Activated T-helper 1 cell treated with anti-CD3 and anti-CD28 coated beads, Interleukin-12 subunit alpha, Interleukin-12 subunit beta, Interleukin-2, Interleukin-4 antibody, amounts not matched to agents 30 ng/mL and 10 ng/mL and 1 ng/mL, durations not matched to agents 14 hours and 24 hours and 36 hours (primary cell): ENCODE measurements around the gene STAT5B. TPM values are rescaled to one million over a fixed set of nuclear protein-coding genes. Genes with fewer than 3 reads are reported as not detected.

ENCODE experiments used
- DNase-seq: peaks from one replicate; pipeline ENCODE4 v3.0.0; 2021; ENCODE audit warnings: low spot score
- H3K27ac Mint-ChIP-seq: one replicate; pipeline ENCODE4 v1.8.0; 2021; ENCODE audit warnings: mild to moderate bottlenecking, mixed read lengths
- H3K27me3 Mint-ChIP-seq: one replicate; pipeline ENCODE4 v1.8.0; 2022; ENCODE audit warnings: mild to moderate bottlenecking, moderate library complexity, mixed read lengths; ENCODE audit not compliant: insufficient read depth
- H3K36me3 Mint-ChIP-seq: one replicate; pipeline ENCODE4 v1.8.0; 2021; ENCODE audit warnings: low read depth, mixed read lengths
- H3K4me1 Mint-ChIP-seq: one replicate; pipeline ENCODE4 v1.8.0; 2021; ENCODE audit warnings: low read depth, mixed read lengths
- H3K4me3 Mint-ChIP-seq: one replicate; pipeline ENCODE4 v1.8.0; 2021; ENCODE audit warnings: mild to moderate bottlenecking, moderate library complexity, mixed read lengths
- H3K9me3 Mint-ChIP-seq: one replicate; pipeline ENCODE4 v1.8.0; 2021; ENCODE audit warnings: mixed read lengths
- intact Hi-C: fragments of 100-400 bp; cut with micrococcal nuclease; formaldehyde crosslinking; loops from one replicate; pipeline ENCODE4 v1.15.1; 2024
- total RNA-seq: library from RNA; stranded (reverse); gene quantifications from 2 replicates; pipeline ENCODE4 v1.2.3, GENCODE V29; 2022

The STAT5B gene
- total RNA-seq, 1 donor from 2014 or later, result 191 TPM

GRCh38 chr17:42159796-42160530 lies 116.2 kb downstream of the STAT5B start:
- Mint-ChIP-seq H3K9me3 (no peaks in the 10 kb centered on the region), H3K4me1 (no peaks in the 10 kb centered on the region), H3K36me3 (no peaks in the 10 kb centered on the region), H3K27me3 (peaks cover 1% of the 10 kb centered on the region), H3K27ac (no peak overlapping the region), H3K4me3 (no peak overlapping the region)
- no peak for DNase-seq
- intact Hi-C loops, result no loop called here

GRCh38 chr17:42155614-42156045 lies 120.6 kb downstream of the STAT5B start:
- no peak for DNase-seq
- Mint-ChIP-seq H3K9me3 (no peaks in the 10 kb centered on the region), H3K36me3 (peaks cover 7% of the 10 kb centered on the region), H3K27me3 (no peaks in the 10 kb centered on the region), H3K4me1 (peaks cover 25% of the 10 kb centered on the region), H3K27ac (no peak overlapping the region), H3K4me3 (peak overlapping the region; percentile 89)
- intact Hi-C loops, result loop anchor here (1.0 to 2.0 kb wide), 10 partner anchors 23 to 454 kb away; partner anchors contain the start of genes ACLY, CNP, DHX58 and DNAJC7

GRCh38 chr17:42153919-42154742 lies 122.1 kb downstream of the STAT5B start:
- peak overlapping the region; percentile 75 for H3K27ac Mint-ChIP-seq
- H3K4me1 Mint-ChIP-seq, result peaks cover 25% of the 10 kb centered on the region
- peaks cover 7% of the 10 kb centered on the region for H3K36me3 Mint-ChIP-seq
- intact Hi-C loops, result loop anchor here (2.0 kb wide), 2 partner anchors 21 to 235 kb away; partner anchors contain the start of gene ACLY
- H3K4me3 Mint-ChIP-seq, result peak overlapping the region; percentile 89
- no peak for DNase-seq
- no peaks in the 10 kb centered on the region for H3K27me3 Mint-ChIP-seq
- no peaks in the 10 kb centered on the region for H3K9me3 Mint-ChIP-seq

Other genes starting within 250 kb of the STAT5B start
- 0.05 TPM in 2 replicates for gene C17orf113, start 225.8 kb downstream of the STAT5B start, total RNA-seq
- gene ZNF385C, start 177.9 kb downstream of the STAT5B start, total RNA-seq, result 0.10 TPM in 1 of 2 replicates, not detected in the other
- gene DHX58, start 163.7 kb downstream of the STAT5B start, total RNA-seq, result 26.9 and 28.4 TPM in 2 replicates
- 70.8 and 76.9 TPM in 2 replicates for gene KAT2A, start 155.0 kb downstream of the STAT5B start, total RNA-seq
- 0.10 TPM in 1 of 2 replicates, not detected in the other for gene HSPB9, start 153.6 kb downstream of the STAT5B start, total RNA-seq
- gene RAB5C, start 121.4 kb downstream of the STAT5B start, total RNA-seq, result 73.3 and 80.0 TPM in 2 replicates
- 1.7 and 1.9 TPM in 2 replicates for gene KCNH4, start 95.2 kb downstream of the STAT5B start, total RNA-seq
- not detected in 2 replicates for gene HCRT, start 90.9 kb downstream of the STAT5B start, total RNA-seq
- gene GHDC, start 81.9 kb downstream of the STAT5B start, total RNA-seq, result 15.2 and 15.5 TPM in 2 replicates
- gene STAT5A, start 12.1 kb upstream of the STAT5B start, total RNA-seq, result 375 and 381 TPM in 2 replicates
- gene STAT3, start 112.1 kb upstream of the STAT5B start, total RNA-seq, result 240 and 241 TPM in 2 replicates
- 0.91 and 0.96 TPM in 2 replicates for gene CAVIN1, start 146.9 kb upstream of the STAT5B start, total RNA-seq
- gene ATP6V0A1, start 182.5 kb upstream of the STAT5B start, total RNA-seq, result 23.2 and 27.1 TPM in 2 replicates